K562 (cell line): ENCODE results near the gene AGFG2. TPM values are rescaled to one million over a fixed set of nuclear protein-coding genes. Genes with fewer than 3 reads are reported as not detected.

ENCODE experiments used
- CXXC5 ChIP-seq: fragments of 250-450 bp; sonication (Bioruptor Pico); IDR thresholded peaks from 2 replicates; pipeline ENCODE4 v1.8.0; 2022; ENCODE audit warnings: inconsistent platforms, mild to moderate bottlenecking, moderate library complexity
- DMBX1 ChIP-seq: fragments of 250-450 bp; sonication (Bioruptor Pico); IDR thresholded peaks from 2 replicates; pipeline ENCODE4 v1.8.0; 2022; ENCODE audit warnings: inconsistent platforms, mild to moderate bottlenecking, moderate library complexity, borderline replicate concordance
- GATAD2A ChIP-seq: fragments of 450-650 bp; IDR thresholded peaks from 2 replicates; pipeline ENCODE4 v1.6.1; 2017
- HDGF ChIP-seq: fragments of 450-650 bp; IDR thresholded peaks from 2 replicates; pipeline ENCODE4 v1.6.1; 2016
- LEF1 ChIP-seq: fragments of 450-650 bp; IDR thresholded peaks from 2 replicates; pipeline ENCODE4 v1.6.1; 2016; ENCODE audit warnings: mild to moderate bottlenecking
- MYC ChIP-seq, 2 experiments: fragments of 250-450 bp in 1 of 2; sonication (Bioruptor Pico) in 1 of 2; IDR thresholded peaks; 2 replicates each; pipeline versions ENCODE4 v1.5.1 to v1.6.1; 2012 to 2021; ENCODE audit warnings: low read depth in 2 of 2, borderline replicate concordance in 1 of 2, improper control_type of control experiment in 1 of 2, low read length in 1 of 2, mild to moderate bottlenecking in 1 of 2, moderate library complexity in 1 of 2
- NBN ChIP-seq: fragments of 450-650 bp; IDR thresholded peaks from 2 replicates; pipeline ENCODE4 v1.6.1; 2016; ENCODE audit warnings: low read depth, mild to moderate bottlenecking
- NCOA1 ChIP-seq: fragments of 450-650 bp; IDR thresholded peaks from 2 replicates; pipeline ENCODE4 v1.6.1; 2016; ENCODE audit warnings: low read depth
- NFYB ChIP-seq: IDR thresholded peaks from 2 replicates; pipeline ENCODE4 v1.6.1; 2011; ENCODE audit warnings: mild to moderate bottlenecking, moderate library complexity; ENCODE audit not compliant: insufficient read length; ENCODE audit errors: extremely low read depth
- NR3C1 ChIP-seq: sonication (generic); formaldehyde crosslinking; IDR thresholded peaks from 2 replicates; pipeline ENCODE4 v1.8.1; 2022; ENCODE audit warnings: missing genetic modification reagents
- RCOR1 ChIP-seq, 2 experiments: IDR thresholded peaks; 2 replicates each; pipeline ENCODE4 v1.6.1; 2012; ENCODE audit warnings: low read depth in 2 of 2, low read length in 2 of 2, borderline replicate concordance in 1 of 2, improper control_type of control experiment in 1 of 2
- XRCC5 ChIP-seq: fragments of 200-400 bp; formaldehyde crosslinking; IDR thresholded peaks from 2 replicates; pipeline ENCODE4 v1.6.1; 2017; ENCODE audit warnings: low read depth, mild to moderate bottlenecking, low read length
- ZNF217 ChIP-seq: sonication (generic); formaldehyde crosslinking; IDR thresholded peaks from 2 replicates; pipeline ENCODE4 v1.8.0; 2022; ENCODE audit warnings: mild to moderate bottlenecking, missing genetic modification reagents
- ZNF239 ChIP-seq: fragments of 250-450 bp; sonication (Bioruptor Pico); IDR thresholded peaks from 2 replicates; pipeline ENCODE4 v1.4.0; 2020; ENCODE audit warnings: mild to moderate bottlenecking
- polyA plus RNA-seq, 8 experiments: library from polyadenylated mRNA; depleted of rRNA in 4 of 8; stranded (reverse) in 5 of 8; unstranded in 3 of 8; fragments of >200 nt; fragmentation: Nextera tagmentation in 2 of 8; fragmentation: Illumina TruSeq in 1 of 8; extraction: Ambion mirVana in 2 of 8; extraction: Trizol in 1 of 8; gene quantifications; 2 replicates each; pipeline versions ENCODE4 v1.2.1 to v1.2.3, GENCODE V29; 2011 to 2014; ENCODE audit warnings: inconsistent platforms in 1 of 8, missing spikeins in 1 of 8
- total RNA-seq, 7 experiments: library from RNA; depleted of rRNA in 6 of 7; stranded (reverse); fragments of >200 nt in 6 of 7; fragmentation: Illumina TruSeq in 2 of 7; extraction: Trizol in 2 of 7; gene quantifications; 2 replicates each; pipeline versions ENCODE4 v1.2.1 to v1.2.3, GENCODE V29; 2011 to 2021; ENCODE audit warnings: low replicate concordance in 1 of 7
- TF ChIP-seq, protein P1 (sequence below): sonication (generic); formaldehyde crosslinking; IDR thresholded peaks from 2 replicates; pipeline ENCODE4 v1.8.0; 2022; ENCODE audit warnings: missing genetic modification reagents, mild to moderate bottlenecking, moderate library complexity, borderline replicate concordance
- TF ChIP-seq, protein P2 (sequence below), 2 experiments: fragments of 150-350 bp in 1 of 2; IDR thresholded peaks; 2 replicates each; pipeline ENCODE4 v1.6.1; 2012 to 2016; ENCODE audit warnings: low read depth in 2 of 2, low read length in 2 of 2, mild to moderate bottlenecking in 1 of 2, moderate library complexity in 1 of 2
- TF ChIP-seq, protein P3 (sequence below), 2 experiments: fragments of 450-650 bp; IDR thresholded peaks; 2 replicates each; pipeline ENCODE4 v1.6.1; 2016
- TF ChIP-seq, protein P4 (sequence below): fragments of 250-450 bp; sonication (Bioruptor Pico); IDR thresholded peaks from 2 replicates; pipeline ENCODE4 v1.8.0; 2021; ENCODE audit warnings: moderate library complexity, mild to moderate bottlenecking, inconsistent platforms

Gene AGFG2
- total and polyA plus RNA-seq, 9 of the 15 experiments (the other 6 are each of a cell fraction or from before 2014, with no cell fraction given), result 0.31 to 23.1 (median 6.5) TPM

DNA sequence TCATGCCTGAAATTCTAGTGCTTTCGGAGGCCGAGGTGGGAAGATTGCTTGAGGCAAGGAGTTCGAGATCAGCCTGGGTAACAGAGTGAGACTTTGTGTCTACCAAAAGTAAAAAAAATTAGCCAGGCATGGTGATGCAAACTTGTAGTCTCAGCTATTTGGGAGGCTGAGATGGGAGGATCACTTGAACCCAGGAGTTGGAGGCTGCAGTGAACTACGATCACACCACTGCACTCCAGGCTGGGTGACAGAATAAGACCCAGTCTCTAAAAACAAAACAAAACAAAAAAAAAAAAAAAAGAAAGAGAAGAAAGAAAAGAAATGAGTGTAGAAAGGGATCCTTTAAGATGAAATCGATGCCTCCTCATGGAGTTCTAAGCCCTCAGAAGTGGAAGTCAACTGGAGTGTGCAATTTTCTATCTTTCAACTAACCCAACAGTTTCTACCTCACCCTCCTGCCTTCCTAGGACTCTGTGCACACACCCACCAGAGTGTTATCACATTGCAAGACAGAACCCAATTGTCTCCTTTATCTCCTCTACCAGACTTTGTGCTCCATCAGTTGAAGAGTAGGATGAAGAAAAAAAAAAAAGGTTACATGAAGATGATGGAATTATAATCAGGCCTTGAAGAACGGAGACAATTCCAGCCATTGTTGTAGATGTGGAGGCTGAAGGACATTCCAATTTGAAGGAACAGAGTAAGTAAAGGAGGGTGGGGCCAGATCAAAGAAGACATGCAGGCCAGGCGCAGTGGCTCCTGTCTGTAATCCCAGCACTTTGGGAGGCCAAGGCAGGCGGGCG, 28.4 kb upstream of the AGFG2 start (continued):
- TF ChIP-seq, protein P1, sequence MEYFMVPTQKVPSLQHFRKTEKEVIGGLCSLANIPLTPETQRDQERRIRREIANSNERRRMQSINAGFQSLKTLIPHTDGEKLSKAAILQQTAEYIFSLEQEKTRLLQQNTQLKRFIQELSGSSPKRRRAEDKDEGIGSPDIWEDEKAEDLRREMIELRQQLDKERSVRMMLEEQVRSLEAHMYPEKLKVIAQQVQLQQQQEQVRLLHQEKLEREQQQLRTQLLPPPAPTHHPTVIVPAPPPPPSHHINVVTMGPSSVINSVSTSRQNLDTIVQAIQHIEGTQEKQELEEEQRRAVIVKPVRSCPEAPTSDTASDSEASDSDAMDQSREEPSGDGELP (CRISPR knock-in tag), result no peak
- TF ChIP-seq CXXC5, result no peak
- peak; percentile 92 for TF ChIP-seq NBN
- no peak for TF ChIP-seq XRCC5
- no peak for TF ChIP-seq NFYB
- TF ChIP-seq LEF1, result peak; percentile 91
- TF ChIP-seq, protein P2, sequence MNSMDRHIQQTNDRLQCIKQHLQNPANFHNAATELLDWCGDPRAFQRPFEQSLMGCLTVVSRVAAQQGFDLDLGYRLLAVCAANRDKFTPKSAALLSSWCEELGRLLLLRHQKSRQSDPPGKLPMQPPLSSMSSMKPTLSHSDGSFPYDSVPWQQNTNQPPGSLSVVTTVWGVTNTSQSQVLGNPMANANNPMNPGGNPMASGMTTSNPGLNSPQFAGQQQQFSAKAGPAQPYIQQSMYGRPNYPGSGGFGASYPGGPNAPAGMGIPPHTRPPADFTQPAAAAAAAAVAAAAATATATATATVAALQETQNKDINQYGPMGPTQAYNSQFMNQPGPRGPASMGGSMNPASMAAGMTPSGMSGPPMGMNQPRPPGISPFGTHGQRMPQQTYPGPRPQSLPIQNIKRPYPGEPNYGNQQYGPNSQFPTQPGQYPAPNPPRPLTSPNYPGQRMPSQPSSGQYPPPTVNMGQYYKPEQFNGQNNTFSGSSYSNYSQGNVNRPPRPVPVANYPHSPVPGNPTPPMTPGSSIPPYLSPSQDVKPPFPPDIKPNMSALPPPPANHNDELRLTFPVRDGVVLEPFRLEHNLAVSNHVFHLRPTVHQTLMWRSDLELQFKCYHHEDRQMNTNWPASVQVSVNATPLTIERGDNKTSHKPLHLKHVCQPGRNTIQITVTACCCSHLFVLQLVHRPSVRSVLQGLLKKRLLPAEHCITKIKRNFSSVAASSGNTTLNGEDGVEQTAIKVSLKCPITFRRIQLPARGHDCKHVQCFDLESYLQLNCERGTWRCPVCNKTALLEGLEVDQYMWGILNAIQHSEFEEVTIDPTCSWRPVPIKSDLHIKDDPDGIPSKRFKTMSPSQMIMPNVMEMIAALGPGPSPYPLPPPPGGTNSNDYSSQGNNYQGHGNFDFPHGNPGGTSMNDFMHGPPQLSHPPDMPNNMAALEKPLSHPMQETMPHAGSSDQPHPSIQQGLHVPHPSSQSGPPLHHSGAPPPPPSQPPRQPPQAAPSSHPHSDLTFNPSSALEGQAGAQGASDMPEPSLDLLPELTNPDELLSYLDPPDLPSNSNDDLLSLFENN (IDR thresholded peaks at IDR 0.05; ENCODE audit: low read depth in 2 of 2, low read length in 2 of 2), result peak in 1 of 2 experiments; percentile 64; a peak in 1 of 4 replicates
- TF ChIP-seq GATAD2A, result peak; percentile 96
- TF ChIP-seq MYC (IDR thresholded peaks at IDR 0.05; ENCODE audit: low read depth, low read length), result 0 out of 2 replicates have a peak, but pooled peaks have one; percentile 31
- no peak for TF ChIP-seq MYC (CRISPR knock-in tag; IDR thresholded peaks at IDR 0.05; ENCODE audit: borderline replicate concordance, low read depth)
- no peak for TF ChIP-seq NR3C1 (CRISPR knock-in tag)
- TF ChIP-seq, protein P3, sequence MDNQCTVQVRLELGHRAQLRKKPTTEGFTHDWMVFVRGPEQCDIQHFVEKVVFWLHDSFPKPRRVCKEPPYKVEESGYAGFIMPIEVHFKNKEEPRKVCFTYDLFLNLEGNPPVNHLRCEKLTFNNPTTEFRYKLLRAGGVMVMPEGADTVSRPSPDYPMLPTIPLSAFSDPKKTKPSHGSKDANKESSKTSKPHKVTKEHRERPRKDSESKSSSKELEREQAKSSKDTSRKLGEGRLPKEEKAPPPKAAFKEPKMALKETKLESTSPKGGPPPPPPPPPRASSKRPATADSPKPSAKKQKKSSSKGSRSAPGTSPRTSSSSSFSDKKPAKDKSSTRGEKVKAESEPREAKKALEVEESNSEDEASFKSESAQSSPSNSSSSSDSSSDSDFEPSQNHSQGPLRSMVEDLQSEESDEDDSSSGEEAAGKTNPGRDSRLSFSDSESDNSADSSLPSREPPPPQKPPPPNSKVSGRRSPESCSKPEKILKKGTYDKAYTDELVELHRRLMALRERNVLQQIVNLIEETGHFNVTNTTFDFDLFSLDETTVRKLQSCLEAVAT (IDR thresholded peaks at IDR 0.05), result 0 out of 4 replicates have a peak, but pooled peaks of 1 of the 2 experiments have one; percentile 61
- no peak for TF ChIP-seq ZNF239 (CRISPR knock-in tag)
- TF ChIP-seq, protein P4, sequence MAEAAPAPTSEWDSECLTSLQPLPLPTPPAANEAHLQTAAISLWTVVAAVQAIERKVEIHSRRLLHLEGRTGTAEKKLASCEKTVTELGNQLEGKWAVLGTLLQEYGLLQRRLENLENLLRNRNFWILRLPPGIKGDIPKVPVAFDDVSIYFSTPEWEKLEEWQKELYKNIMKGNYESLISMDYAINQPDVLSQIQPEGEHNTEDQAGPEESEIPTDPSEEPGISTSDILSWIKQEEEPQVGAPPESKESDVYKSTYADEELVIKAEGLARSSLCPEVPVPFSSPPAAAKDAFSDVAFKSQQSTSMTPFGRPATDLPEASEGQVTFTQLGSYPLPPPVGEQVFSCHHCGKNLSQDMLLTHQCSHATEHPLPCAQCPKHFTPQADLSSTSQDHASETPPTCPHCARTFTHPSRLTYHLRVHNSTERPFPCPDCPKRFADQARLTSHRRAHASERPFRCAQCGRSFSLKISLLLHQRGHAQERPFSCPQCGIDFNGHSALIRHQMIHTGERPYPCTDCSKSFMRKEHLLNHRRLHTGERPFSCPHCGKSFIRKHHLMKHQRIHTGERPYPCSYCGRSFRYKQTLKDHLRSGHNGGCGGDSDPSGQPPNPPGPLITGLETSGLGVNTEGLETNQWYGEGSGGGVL (CRISPR knock-in tag), result no peak
- peak; percentile 84 to 94; a peak in 3 of 4 replicates for TF ChIP-seq RCOR1 (IDR thresholded peaks at IDR 0.05; ENCODE audit: borderline replicate concordance in 1 of 2, low read depth in 2 of 2, low read length in 2 of 2)
- TF ChIP-seq HDGF, result peak; percentile 77; the same call in 1 of the 2 replicates
- peak; percentile 16; the same call in 1 of the 2 replicates for TF ChIP-seq NCOA1
- TF ChIP-seq DMBX1, result 0 out of 2 replicates have a peak, but pooled peaks have one; percentile 12
- TF ChIP-seq ZNF217, result no peak
